DOHH2 (cell line): ENCODE data around the gene MAML2.

ENCODE experiments used
- H3F3A ChIP-seq: fragments of 200-600 bp; sonication (generic), shearing (Covaris generic); 2 replicates; pipeline ENCODE4 v1.6.0; 2016; ENCODE audit warnings: antibody characterized with exemption, mild to moderate bottlenecking; ENCODE audit not compliant: control insufficient read depth, insufficient read depth
- H3K27ac ChIP-seq: fragments of 200-600 bp; sonication (generic); 2 replicates; pipeline ENCODE4 v1.5.1; 2014; ENCODE audit warnings: low read depth, mild to moderate bottlenecking, low read length, moderate library complexity
- H3K27me3 ChIP-seq: fragments of 200-600 bp; sonication (generic); 2 replicates; pipeline ENCODE4 v1.6.1; 2014; ENCODE audit warnings: mild to moderate bottlenecking, low read length, mixed read lengths; ENCODE audit not compliant: control insufficient read depth
- H3K36me3 ChIP-seq: fragments of 200-600 bp; sonication (generic); 2 replicates; pipeline ENCODE4 v1.6.1; 2014; ENCODE audit warnings: mild to moderate bottlenecking, low read length, moderate library complexity, mixed read lengths; ENCODE audit not compliant: control insufficient read depth
- H3K4me1 ChIP-seq: fragments of 200-600 bp; sonication (generic); 2 replicates; pipeline ENCODE4 v1.6.1; 2014; ENCODE audit warnings: mild to moderate bottlenecking, low read length, mixed read lengths; ENCODE audit not compliant: control insufficient read depth
- H3K4me2 ChIP-seq: fragments of 200-600 bp; sonication (generic); 2 replicates; pipeline ENCODE4 v1.6.0; 2014; ENCODE audit warnings: mild to moderate bottlenecking, low read length, moderate library complexity
- H3K4me3 ChIP-seq: fragments of 200-600 bp; sonication (generic); 2 replicates; pipeline ENCODE4 v1.5.1; 2014; ENCODE audit warnings: mild to moderate bottlenecking, low read length, mixed read lengths
- H3K79me2 ChIP-seq: fragments of 200-600 bp; sonication (generic); 2 replicates; pipeline ENCODE4 v1.6.1; 2014; ENCODE audit warnings: mild to moderate bottlenecking, low read length, mixed read lengths; ENCODE audit not compliant: control insufficient read depth
- H3K9me2 ChIP-seq: fragments of 200-600 bp; sonication (generic); replicated peaks from 2 replicates; pipeline ENCODE4 v1.6.1; 2014; ENCODE audit warnings: mild to moderate bottlenecking, low read length, mixed read lengths; ENCODE audit not compliant: control insufficient read depth
- H3K9me3 ChIP-seq: fragments of 200-600 bp; sonication (generic); 2 replicates; pipeline ENCODE4 v1.6.1; 2014; ENCODE audit warnings: antibody characterized with exemption, low read length, mixed read lengths; ENCODE audit not compliant: control insufficient read depth, insufficient read depth
- H4K20me1 ChIP-seq: fragments of 200-600 bp; sonication (generic); 2 replicates; pipeline ENCODE4 v1.6.0; 2014; ENCODE audit warnings: low read depth, mild to moderate bottlenecking, antibody characterized with exemption, low read length, moderate library complexity; ENCODE audit not compliant: control insufficient read depth, insufficient read depth
- EZH2phosphoT487 ChIP-seq: fragments of 200-600 bp; sonication (generic); IDR thresholded peaks from 2 replicates; pipeline ENCODE4 v1.6.1; 2017; ENCODE audit warnings: borderline replicate concordance, mild to moderate bottlenecking, antibody characterized with exemption, low read length, moderate library complexity, mixed read lengths
- TF ChIP-seq, protein P1 (sequence below): fragments of 200-600 bp; sonication (generic); IDR thresholded peaks from one replicate; pipeline ENCODE4 v1.5.1; 2014; ENCODE audit warnings: antibody characterized with exemption, mild to moderate bottlenecking, low read depth, low read length; ENCODE audit not compliant: poor library complexity, severe bottlenecking

The MAML2 gene

DNA sequence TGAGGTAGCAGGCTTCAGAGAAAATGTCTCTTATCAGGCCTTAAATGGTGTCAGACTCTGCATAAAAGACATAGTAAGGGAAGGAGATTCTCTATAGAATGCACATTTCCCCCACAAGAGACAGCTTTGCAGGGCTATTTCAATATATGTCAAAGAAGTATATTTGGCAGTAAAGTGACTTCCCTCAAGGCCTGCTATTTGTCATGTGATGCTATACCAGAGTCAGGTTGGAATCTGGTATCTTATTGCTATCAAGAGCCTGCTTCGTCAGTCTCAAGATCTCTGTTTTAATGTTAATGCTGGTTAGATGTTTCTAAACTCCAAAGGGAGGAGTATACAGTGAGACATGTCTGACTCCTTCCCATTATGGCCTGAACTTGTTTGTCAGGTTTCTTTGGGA, 378.7 kb downstream of the MAML2 start:
- H3K36me3 ChIP-seq, result no peaks in the 10 kb centered on the region
- H3K27me3 ChIP-seq, result peaks cover 3% of the 10 kb centered on the region
- H4K20me1 ChIP-seq, result no peaks in the 10 kb centered on the region
- H3K4me2 ChIP-seq, result no peak overlapping the region
- no peaks in the 10 kb centered on the region for H3K79me2 ChIP-seq
- H3K27ac ChIP-seq, result no peak overlapping the region
- H3K9me3 ChIP-seq, result no peaks in the 10 kb centered on the region
- no peaks in the 10 kb centered on the region for H3F3A ChIP-seq
- H3K4me1 ChIP-seq, result no peaks in the 10 kb centered on the region
- H3K9me2 ChIP-seq, result no peaks in the 10 kb centered on the region
- no peak for TF ChIP-seq EZH2phosphoT487
- TF ChIP-seq, protein P1, sequence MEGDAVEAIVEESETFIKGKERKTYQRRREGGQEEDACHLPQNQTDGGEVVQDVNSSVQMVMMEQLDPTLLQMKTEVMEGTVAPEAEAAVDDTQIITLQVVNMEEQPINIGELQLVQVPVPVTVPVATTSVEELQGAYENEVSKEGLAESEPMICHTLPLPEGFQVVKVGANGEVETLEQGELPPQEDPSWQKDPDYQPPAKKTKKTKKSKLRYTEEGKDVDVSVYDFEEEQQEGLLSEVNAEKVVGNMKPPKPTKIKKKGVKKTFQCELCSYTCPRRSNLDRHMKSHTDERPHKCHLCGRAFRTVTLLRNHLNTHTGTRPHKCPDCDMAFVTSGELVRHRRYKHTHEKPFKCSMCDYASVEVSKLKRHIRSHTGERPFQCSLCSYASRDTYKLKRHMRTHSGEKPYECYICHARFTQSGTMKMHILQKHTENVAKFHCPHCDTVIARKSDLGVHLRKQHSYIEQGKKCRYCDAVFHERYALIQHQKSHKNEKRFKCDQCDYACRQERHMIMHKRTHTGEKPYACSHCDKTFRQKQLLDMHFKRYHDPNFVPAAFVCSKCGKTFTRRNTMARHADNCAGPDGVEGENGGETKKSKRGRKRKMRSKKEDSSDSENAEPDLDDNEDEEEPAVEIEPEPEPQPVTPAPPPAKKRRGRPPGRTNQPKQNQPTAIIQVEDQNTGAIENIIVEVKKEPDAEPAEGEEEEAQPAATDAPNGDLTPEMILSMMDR, result no peak
- H3K4me3 ChIP-seq, result no peak overlapping the region

DNA sequence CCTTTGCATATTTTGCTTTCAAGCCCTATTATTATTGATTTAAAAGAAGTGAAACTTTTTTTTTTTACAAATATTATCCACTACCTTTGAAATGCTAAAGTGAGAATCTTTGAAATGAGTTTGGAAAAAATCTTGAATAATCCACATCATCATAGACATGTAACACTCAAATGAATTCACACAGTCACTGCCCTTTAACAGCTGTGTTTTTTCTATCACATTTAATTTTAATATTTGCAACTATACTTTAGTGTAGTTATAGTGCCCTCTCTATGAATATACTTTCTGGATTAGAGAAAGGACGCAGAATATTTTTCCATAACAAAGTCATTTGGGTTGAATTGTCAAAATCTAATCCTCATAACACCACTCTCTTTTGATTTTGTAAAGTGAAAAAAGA, 381.2 kb downstream of the MAML2 start:
- Histone ChIP-seq H3K27ac (no peak overlapping the region), H3K9me3 (no peaks in the 10 kb centered on the region), H3F3A (no peaks in the 10 kb centered on the region), H4K20me1 (no peaks in the 10 kb centered on the region), H3K9me2 (no peaks in the 10 kb centered on the region), H3K27me3 (peaks cover 3% of the 10 kb centered on the region), H3K4me2 (no peak overlapping the region), H3K4me1 (no peaks in the 10 kb centered on the region), H3K79me2 (no peaks in the 10 kb centered on the region), H3K36me3 (no peaks in the 10 kb centered on the region), H3K4me3 (no peak overlapping the region)
- no peak for TF ChIP-seq EZH2phosphoT487
- TF ChIP-seq, protein P1, result no peak

DNA sequence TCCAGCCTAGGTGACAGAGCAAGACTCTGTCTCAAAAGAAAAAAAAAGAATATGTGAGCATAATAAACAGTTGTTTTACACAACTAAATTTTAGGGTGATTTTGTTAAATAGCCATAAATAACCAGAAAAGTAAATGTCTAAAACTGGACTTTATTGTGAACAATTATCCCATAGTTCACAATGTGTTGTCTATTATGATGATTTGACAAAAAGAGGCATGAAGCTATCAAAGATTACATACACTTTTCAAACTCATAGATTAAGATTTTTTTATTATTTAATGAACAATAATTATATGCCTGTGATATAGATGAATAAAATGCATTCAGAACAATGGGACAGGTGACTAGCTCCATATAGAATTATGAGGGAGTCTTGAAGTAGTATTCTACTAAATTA, 392.1 kb downstream of the MAML2 start:
- H3K79me2 ChIP-seq, result no peaks in the 10 kb centered on the region
- TF ChIP-seq, protein P1, result no peak
- no peak for TF ChIP-seq EZH2phosphoT487
- no peaks in the 10 kb centered on the region for H3K36me3 ChIP-seq
- no peaks in the 10 kb centered on the region for H4K20me1 ChIP-seq
- no peaks in the 10 kb centered on the region for H3K4me1 ChIP-seq
- H3K4me2 ChIP-seq, result no peak overlapping the region
- H3K4me3 ChIP-seq, result no peak overlapping the region
- H3F3A ChIP-seq, result no peaks in the 10 kb centered on the region
- H3K9me3 ChIP-seq, result 0 out of 2 replicates have a peak, but pooled peaks cover 6% of the 10 kb centered on the region
- H3K27ac ChIP-seq, result no peak overlapping the region
- H3K27me3 ChIP-seq, result no peaks in the 10 kb centered on the region
- no peaks in the 10 kb centered on the region for H3K9me2 ChIP-seq

DNA sequence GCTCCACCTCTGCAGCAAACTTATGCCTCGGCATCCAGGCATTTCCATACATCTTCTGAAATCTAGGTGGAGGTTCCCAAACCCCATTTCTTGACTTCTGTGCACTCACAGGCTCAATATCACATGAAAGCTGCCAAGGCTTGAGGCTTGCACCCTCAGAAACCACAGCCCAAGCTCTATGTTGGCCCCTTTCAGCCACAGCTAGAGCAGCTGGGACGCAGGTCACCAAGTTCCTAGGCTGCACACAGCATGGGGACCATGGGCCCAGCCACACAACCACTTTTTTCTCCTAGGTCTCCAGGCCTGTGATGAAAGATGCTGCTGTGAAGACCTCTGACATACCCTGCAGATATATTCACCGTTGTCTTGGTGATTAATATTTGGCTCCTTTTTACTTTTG, 394.4 kb downstream of the MAML2 start:
- no peaks in the 10 kb centered on the region for H3K27me3 ChIP-seq
- H3K36me3 ChIP-seq, result no peaks in the 10 kb centered on the region
- no peaks in the 10 kb centered on the region for H3F3A ChIP-seq
- no peak for TF ChIP-seq EZH2phosphoT487
- TF ChIP-seq, protein P1, result no peak
- peaks cover 25% of the 10 kb centered on the region; the same call in 1 of the 2 replicates for H3K9me3 ChIP-seq
- no peaks in the 10 kb centered on the region for H3K9me2 ChIP-seq
- no peaks in the 10 kb centered on the region for H3K4me1 ChIP-seq
- no peak overlapping the region for H3K27ac ChIP-seq
- H3K79me2 ChIP-seq, result no peaks in the 10 kb centered on the region
- H4K20me1 ChIP-seq, result no peaks in the 10 kb centered on the region
- H3K4me2 ChIP-seq, result no peak overlapping the region
- no peak overlapping the region for H3K4me3 ChIP-seq
